HUES48 (cell line): ENCODE measurements around the gene OSCP1.

Experiments
- H3K27ac ChIP-seq: one replicate; pipeline ENCODE4 v1.7.0; 2013; ENCODE audit warnings: low read depth, low read length, inconsistent platforms
- H3K27me3 ChIP-seq: 2 replicates; pipeline ENCODE4 v1.6.1; 2013; ENCODE audit warnings: mild to moderate bottlenecking, low read length; ENCODE audit not compliant: control insufficient read depth, insufficient read depth
- H3K36me3 ChIP-seq: 2 replicates; pipeline ENCODE4 v1.6.1; 2013; ENCODE audit warnings: low read length; ENCODE audit not compliant: control insufficient read depth, insufficient read depth
- H3K4me1 ChIP-seq: 2 replicates; pipeline ENCODE4 v1.6.1; 2013; ENCODE audit warnings: mild to moderate bottlenecking, low read length; ENCODE audit not compliant: control insufficient read depth, insufficient read depth
- H3K4me3 ChIP-seq: 2 replicates; pipeline ENCODE4 v1.5.1; 2013; ENCODE audit warnings: mild to moderate bottlenecking, low read depth, low read length
- H3K9ac ChIP-seq: 2 replicates; pipeline ENCODE4 v1.6.1; 2013; ENCODE audit warnings: mild to moderate bottlenecking, low read depth, low read length, moderate library complexity
- H3K9me3 ChIP-seq: 2 replicates; pipeline ENCODE4 v1.6.1; 2013; ENCODE audit warnings: low read length; ENCODE audit not compliant: control insufficient read depth, insufficient read depth

The OSCP1 gene

DNA sequence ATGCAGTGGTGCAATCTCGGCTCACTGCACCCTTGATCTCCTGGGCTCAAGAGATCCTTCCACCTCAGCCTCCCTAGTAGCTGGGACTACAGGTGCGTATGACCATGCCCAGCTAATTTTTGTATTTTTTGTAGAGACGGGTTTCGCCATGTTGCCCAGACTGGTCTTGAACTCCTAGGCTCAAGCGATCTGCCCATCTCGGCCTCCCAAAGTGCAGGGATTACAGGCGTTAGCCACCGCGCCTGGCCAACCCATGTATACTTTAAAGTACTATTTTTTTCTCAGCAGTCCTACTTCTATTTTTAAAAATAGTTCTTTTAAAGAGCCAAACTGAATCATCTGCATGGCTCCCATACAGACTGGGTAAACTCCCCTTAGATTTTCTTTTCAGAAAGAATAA lies 68.0 kb downstream of the OSCP1 start:
- no peak overlapping the region for H3K4me3 ChIP-seq
- no peak overlapping the region for H3K9ac ChIP-seq
- H3K36me3 ChIP-seq, result 0 out of 2 replicates have a peak, but pooled peaks cover 4% of the 10 kb centered on the region
- no peaks in the 10 kb centered on the region for H3K27me3 ChIP-seq
- H3K4me1 ChIP-seq, result peaks cover 12% of the 10 kb centered on the region
- no peak overlapping the region for H3K27ac ChIP-seq
- H3K9me3 ChIP-seq, result no peaks in the 10 kb centered on the region

DNA sequence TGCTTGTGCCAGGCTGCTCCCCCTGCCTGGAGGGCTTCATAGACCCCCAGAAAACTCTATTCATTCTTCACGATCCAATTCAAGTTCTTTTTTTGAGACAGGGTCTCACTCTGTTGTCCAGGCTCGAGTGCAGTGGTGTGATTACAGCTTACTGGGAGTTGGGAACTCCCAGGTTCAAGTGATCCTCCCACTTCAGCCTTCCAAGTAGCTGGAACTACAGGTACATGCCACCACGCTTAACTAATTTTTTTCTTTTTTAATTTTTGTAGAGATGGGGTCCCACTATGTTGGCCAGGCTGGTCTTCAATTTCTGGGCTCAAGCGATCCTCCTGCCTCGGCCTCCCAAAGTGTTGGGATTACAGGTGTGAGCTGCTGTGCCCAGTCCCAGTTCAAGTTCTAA lies 68.8 kb downstream of the OSCP1 start:
- Histone ChIP-seq H3K36me3 (0 out of 2 replicates have a peak, but pooled peaks cover 4% of the 10 kb centered on the region), H3K27ac (no peak overlapping the region), H3K4me1 (peaks cover 5% of the 10 kb centered on the region; the same call in 1 of the 2 replicates), H3K4me3 (no peak overlapping the region), H3K9me3 (no peaks in the 10 kb centered on the region), H3K9ac (no peak overlapping the region), H3K27me3 (no peaks in the 10 kb centered on the region)

DNA sequence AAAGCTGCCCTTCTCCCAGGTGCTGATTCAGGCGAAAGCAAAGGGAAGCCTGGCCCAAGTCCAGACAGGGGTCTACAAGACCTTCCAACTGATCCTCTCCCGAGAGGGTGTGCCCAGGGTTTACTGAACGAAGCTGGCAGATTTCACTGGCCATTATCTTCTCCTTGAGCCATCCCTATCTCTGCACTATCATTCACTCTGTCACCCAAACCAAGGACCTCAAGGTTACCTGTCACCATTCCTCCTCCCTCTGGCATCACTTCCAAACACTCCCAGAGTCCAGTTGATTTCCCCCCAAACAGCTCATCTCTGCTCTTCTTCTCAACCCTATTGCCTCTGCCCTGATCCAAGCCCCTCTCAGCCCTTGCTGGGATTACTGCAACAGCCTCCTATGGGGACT lies 69.5 kb downstream of the OSCP1 start:
- Histone ChIP-seq H3K9ac (no peak overlapping the region), H3K4me1 (peaks cover 5% of the 10 kb centered on the region; the same call in 1 of the 2 replicates), H3K4me3 (no peak overlapping the region), H3K27me3 (no peaks in the 10 kb centered on the region), H3K9me3 (no peaks in the 10 kb centered on the region), H3K36me3 (0 out of 2 replicates have a peak, but pooled peaks cover 4% of the 10 kb centered on the region), H3K27ac (peak overlapping the region; percentile 26)

DNA sequence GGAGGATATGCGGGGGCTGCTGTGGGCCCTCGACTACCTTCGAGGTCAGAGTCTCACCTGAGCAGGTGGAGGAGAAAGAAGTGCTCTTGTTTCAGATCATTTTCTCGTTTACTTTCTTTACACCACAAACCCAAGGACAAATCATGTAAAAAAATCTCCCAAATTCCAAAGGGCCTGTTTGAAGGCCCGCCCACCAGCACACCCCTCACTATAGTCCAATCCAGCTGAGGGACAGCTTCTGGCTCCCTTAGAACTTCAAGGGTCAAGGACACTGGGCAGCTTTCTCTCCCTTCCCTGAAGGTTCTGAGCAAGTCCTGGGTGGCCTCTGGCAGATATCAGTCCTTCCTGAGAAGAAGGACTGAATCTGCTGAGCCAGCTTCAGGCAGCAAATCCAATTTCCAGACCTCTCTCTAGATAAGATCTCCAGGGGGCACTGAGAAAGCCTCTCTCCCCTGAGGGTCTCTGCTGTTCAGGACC lies 70.1 kb downstream of the OSCP1 start:
- Histone ChIP-seq H3K27ac (peak overlapping the region; percentile 26), H3K9me3 (no peaks in the 10 kb centered on the region), H3K36me3 (0 out of 2 replicates have a peak, but pooled peaks cover 4% of the 10 kb centered on the region), H3K4me3 (no peak overlapping the region), H3K9ac (no peak overlapping the region), H3K4me1 (peaks cover 5% of the 10 kb centered on the region; the same call in 1 of the 2 replicates), H3K27me3 (no peaks in the 10 kb centered on the region)

DNA sequence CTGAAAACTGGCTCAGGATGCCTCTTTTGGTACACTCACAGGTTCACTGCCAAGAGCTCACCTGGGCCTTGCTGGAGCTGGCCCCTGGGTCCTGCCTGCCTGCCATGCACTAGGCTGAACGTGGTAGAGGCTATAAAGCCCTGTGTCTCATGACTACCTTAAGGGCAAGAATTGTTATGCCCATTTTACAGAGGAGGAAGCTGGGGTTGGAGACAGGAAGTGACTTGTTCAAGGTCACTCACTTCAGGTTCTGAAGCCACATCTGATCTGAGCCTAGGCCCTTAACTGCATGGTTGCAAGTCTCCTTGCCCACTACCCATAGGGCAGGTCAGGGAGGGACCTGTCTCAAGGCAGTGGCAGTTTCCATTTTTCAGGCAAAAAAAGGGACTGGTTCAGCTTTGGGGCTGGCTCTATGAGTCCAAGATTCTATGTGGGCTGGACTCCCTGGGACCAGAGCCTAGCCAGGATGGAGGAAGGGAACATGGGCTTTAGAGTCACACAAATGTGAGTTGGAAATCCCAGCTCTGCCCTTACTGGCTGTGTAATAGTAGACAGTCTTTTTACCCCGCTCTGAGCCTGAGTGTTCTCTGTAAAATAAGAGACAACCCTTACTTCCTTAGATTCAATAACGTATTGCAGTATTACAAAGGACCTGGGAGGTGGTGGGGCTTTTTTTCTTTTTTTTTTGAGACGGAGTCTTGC lies 72.3 kb downstream of the OSCP1 start:
- no peak overlapping the region for H3K27ac ChIP-seq
- H3K4me1 ChIP-seq, result peaks cover 21% of the 10 kb centered on the region
- no peak overlapping the region for H3K9ac ChIP-seq
- peaks cover 6% of the 10 kb centered on the region; the same call in 1 of the 2 replicates for H3K36me3 ChIP-seq
- no peak overlapping the region for H3K4me3 ChIP-seq
- H3K9me3 ChIP-seq, result no peaks in the 10 kb centered on the region
- H3K27me3 ChIP-seq, result no peaks in the 10 kb centered on the region

DNA sequence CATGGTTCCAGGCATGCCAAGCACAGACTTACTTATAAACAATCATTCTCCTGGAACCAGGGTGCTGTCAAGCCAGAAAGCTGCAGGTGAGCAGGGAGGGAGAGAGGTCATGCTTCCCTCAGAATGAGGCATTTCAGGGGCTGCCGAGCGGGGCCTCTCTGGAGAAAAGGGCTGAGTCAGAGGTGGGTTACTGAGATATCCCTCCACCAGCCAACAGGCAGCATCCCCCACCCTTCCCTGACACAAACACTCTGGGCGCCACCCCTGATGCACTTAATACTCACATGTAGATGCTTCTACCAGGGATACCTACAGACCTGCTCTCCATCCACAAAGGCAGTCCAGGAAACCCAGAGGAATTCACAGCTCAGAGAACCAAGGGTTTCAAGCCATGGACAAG lies 77.6 kb downstream of the OSCP1 start:
- Histone ChIP-seq H3K4me3 (no peak overlapping the region), H3K27me3 (no peaks in the 10 kb centered on the region), H3K4me1 (peaks cover 39% of the 10 kb centered on the region), H3K9me3 (no peaks in the 10 kb centered on the region), H3K27ac (peak overlapping the region; percentile 96), H3K36me3 (peaks cover 9% of the 10 kb centered on the region; the same call in 1 of the 2 replicates), H3K9ac (0 out of 2 replicates have a peak overlapping the region, but pooled peaks have one; percentile 21)

DNA sequence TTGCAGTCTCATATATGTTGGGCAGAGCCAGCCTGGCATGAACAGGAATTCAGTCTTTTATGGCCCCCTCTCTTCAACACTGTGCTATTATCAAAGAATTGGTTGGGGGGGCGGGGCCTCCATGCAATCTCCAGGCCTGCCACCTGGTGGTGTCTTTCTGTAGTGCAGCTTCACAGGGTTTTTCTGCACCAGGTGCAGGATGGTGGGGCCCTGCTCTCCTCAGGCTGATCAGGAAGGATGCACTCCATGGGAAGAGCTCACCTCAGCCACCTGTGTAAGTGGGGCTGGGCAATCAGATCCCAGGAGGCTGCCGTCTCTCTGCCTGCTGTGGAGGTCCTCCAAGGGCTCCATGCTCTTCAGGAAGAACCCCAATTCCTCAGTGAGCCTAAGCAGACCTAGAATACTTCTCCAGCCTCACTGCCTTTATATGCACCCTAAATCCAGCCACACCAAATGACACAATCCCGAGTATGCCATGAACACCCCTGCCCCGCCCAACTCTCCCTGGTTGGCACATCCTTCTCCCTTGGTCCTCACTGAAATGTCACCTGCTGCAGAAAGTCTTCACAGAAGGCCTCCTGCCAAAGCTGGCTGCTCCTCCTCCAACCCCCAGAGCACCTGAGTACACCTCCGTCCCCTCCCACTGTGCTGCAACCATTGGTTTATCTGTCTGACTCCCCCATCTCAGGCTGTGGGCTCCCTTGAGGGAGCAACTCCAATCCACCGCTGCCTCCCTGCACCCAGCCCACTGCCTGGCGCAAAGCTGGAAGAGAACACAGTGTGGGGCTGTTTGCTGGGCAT lies 81.0 kb downstream of the OSCP1 start:
- peak overlapping the region; percentile 32 for H3K27ac ChIP-seq
- H3K4me1 ChIP-seq, result peaks cover 38% of the 10 kb centered on the region
- H3K4me3 ChIP-seq, result no peak overlapping the region
- H3K9me3 ChIP-seq, result no peaks in the 10 kb centered on the region
- H3K27me3 ChIP-seq, result no peaks in the 10 kb centered on the region
- peaks cover 10% of the 10 kb centered on the region; the same call in 1 of the 2 replicates for H3K36me3 ChIP-seq
- no peak overlapping the region for H3K9ac ChIP-seq
